ENCODE data around the gene PITPNC1.
"Not testable (repeated sequence)": the region's sequence is repeated elsewhere in the genome, so short reads cannot be mapped to it uniquely, and the experiment has no call there.

PITPNC1 gene

GRCh38 chr17:67576471-67577115, 199.5 kb downstream of the PITPNC1 start:
- no peak for DNase-seq (ENCODE audit: low read depth in 3 of 3)

DNA sequence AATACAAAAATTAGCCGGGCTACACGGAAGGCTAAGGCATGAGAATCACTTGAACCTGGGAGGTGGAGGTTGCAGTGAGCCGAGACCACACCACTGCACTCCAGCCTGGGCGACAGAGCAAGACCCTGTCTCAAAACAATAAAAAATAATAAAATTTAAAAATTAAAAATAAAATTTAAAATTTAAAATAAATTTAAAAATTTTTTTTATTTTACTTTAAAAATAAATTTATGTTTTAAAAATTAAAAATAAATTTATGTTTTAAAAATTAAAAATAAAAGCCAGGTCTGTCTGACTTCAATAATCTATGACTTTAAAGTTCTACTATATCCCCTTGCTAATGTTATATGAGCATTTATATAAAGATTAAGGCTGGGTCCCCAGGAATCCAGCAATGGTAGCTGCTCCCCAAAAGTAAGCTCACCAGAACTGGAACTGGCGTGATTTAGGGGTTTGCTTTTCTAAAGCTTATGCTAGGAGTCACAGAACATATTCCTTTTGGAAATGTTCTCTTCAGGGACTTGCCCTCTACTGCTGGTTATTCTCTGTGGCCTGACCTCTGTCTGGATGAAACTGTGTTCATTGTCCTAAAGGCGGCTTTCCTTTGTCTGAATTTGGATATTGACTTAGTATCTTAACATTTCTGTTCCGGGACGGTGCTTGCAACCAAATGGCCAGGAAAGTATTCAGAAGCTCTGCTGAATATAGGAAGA, 200.5 kb downstream of the PITPNC1 start:
- no peak for DNase-seq (ENCODE audit: low read depth in 3 of 3)

GRCh38 chr17:67578142-67578457, 201.0 kb downstream of the PITPNC1 start:
- DNase-seq (ENCODE audit: low read depth in 3 of 3): no peak

- not testable (repeated sequence) for DNase-seq (ENCODE audit: low read depth in 3 of 3)
These were observed 201.8 kb downstream of the PITPNC1 start for GRCh38 chr17:67578679-67579405.

GRCh38 chr17:67582673-67583081, 205.6 kb downstream of the PITPNC1 start:
- no peak for DNase-seq (ENCODE audit: low read depth in 3 of 3)

DNA sequence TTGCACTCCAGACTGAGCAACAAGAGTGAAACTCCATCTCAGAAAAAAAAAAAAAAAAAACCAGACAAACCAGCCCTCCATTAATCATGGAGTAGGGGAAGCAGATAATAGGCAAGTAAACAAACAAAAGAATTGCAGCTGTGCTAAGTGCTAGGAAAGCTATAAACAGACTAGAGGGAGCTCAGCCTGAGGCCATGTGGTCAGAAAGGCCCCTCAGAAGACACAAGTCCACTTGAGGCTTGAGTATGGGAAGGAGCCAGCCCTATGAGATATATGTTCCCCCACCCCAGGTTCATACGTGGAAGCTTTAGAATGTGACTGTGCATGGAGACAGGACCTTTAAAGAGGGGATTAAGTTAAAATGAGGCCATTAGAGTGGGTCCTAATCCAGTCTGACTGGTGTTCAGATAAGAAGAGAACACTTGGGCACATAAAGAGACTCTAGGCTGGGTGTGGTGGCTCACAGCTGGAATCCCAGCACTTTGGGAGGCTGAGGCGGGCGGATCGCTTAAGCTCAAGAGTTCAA, 208.1 kb downstream of the PITPNC1 start:
- DNase-seq (ENCODE audit: low read depth in 3 of 3): no peak

- no peak for DNase-seq (ENCODE audit: low read depth in 3 of 3)
These were observed 211.2 kb downstream of the PITPNC1 start for GRCh38 chr17:67588326-67588725.

DNA sequence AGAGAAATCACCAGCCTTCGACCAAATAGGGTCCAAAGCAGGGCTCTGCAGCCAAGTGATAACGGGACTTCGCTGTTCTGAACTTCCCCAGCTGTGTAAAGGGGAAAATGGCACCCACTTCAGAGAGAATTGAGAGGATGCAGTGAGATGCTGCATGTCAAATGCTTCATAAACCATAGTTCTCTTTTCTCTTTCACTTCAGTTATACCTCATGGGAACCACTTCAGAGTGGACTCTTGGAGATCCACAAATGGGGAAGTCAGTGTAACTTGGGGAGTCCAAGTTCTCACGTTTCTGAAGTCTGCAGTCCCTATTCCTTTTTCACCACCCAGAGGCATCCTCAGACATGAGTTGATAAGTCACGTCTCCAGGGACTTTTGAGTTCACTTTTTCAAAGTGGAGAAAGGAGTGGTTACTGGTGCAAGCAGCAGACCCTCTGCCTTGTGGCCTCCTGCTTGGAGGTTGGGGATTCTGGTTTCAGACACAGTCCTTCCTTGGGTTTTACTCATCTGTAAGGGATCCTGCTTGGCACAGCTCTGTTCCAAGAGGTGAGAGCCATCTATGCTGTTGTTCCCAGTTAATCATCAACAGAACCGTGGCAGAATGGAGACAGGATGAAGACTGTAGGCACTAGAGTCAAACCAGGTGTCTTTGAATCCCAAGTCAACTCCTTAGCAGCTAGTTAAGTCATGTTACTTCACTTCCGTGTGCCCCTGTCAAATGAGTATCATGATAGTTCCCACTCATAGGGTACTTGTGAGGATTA, 217.2 kb downstream of the PITPNC1 start:
- DNase-seq (ENCODE audit: low read depth in 3 of 3): no peak

DNA sequence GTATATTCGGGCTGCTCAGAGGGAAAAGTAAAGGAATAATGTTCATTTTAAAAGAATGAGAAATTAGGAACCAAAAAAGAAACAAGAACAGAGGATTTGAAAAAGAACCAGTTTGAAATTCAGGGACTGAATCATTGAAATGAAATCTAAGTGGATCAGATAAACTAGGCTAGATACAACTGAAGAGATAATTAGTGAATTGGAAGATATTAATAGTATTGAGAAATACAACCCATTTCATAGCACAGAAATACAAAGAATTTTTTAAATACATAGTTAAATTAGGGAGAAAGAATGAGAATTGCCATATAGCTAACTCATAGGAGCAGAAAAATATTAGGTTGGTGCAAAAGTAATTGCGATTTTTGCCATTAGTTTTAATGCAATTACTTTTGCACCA, 223.3 kb downstream of the PITPNC1 start:
- DNase-seq (ENCODE audit: low read depth in 3 of 3): no peak

- no peak for DNase-seq (ENCODE audit: low read depth in 3 of 3)
These were observed 224.8 kb downstream of the PITPNC1 start for GRCh38 chr17:67601897-67602296.

DNA sequence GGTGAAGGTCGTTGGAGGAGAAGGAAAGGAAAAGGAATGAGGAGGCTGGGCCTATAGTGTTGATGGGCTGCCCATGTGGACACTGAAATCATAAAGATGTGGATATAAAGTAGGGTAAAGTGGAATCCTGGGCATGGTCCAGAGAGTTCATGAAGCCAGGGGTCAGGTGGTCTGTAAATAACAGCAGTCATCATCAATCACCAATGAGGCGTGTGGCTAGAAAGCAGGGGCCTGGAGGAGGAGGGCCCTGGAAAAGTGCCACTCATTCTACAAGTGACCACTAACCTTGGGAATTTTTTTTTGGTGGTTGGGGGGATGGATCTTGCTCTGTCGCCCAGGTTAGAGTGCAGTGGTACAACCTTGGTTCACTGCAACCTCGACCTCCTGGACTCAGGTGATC, 225.4 kb downstream of the PITPNC1 start:
- DNase-seq (ENCODE audit: low read depth in 3 of 3): no peak

GRCh38 chr17:67602974-67603373, 225.9 kb downstream of the PITPNC1 start:
- DNase-seq (ENCODE audit: low read depth in 3 of 3): peak; percentile 3 to 14 (median 13)

GRCh38 chr17:67605256-67605912, 228.3 kb downstream of the PITPNC1 start:
- no peak for DNase-seq (ENCODE audit: low read depth in 3 of 3)

DNA sequence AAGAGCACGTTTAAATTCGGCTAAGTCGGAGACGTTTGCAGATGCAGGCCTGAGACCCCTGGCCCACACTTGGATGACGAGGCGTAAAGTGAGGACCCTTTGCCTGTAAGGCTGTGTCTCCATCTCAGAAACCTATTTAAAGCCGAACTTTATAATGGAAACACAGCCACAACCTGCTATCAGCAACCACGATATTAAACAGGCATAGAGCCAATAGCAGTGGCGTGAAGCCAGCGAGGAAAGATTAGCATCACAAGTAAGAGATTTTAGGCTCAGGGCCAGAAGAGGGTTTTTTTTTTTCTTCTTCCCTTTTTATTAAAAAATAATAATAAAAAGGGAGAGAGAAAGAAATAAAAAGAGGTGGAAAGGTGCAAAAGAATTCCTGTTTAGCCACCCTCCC, 229.4 kb downstream of the PITPNC1 start:
- no peak for DNase-seq (ENCODE audit: low read depth in 3 of 3)

DNA sequence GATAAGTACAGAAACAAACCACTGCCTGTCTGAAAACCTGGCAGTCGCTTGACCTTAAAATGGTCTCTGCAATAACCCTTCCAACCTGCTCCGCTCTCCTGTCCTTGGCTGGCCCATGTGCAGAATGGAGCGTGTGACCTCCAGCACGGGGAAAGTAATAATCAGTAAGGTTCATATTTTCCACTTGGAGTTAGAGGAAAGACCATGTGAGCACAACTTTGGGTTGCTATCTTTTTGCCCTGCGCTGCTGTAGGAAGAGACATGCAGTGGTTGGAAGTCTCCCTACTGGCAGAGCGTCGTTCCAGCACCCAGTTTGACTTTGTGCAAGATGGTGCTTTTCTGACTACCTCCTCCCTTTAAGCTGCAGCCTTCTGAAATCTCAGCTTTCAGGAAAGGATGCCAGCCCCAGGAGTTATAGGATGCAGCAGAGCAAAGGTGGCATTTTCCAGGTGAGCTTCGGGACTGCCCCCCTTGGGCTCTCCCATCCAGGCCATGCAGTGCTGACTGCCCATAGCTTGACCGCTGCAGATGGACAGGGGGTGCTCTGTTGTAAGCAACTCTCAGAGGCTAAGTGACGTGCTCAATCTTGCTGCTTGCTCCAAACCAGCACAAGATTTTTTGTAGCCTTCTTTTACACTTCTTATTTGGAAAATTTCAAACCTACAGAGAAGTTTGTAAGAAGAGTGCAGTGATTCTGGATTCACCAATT, 230.0 kb downstream of the PITPNC1 start:
- DNase-seq (ENCODE audit: low read depth in 3 of 3): no peak

- DNase-seq (ENCODE audit: low read depth in 3 of 3): no peak
These were observed 233.0 kb downstream of the PITPNC1 start for GRCh38 chr17:67610061-67610460.

- no peak for DNase-seq (ENCODE audit: low read depth in 3 of 3)
These were observed 236.9 kb downstream of the PITPNC1 start for GRCh38 chr17:67613961-67614360.

GRCh38 chr17:67615011-67615561, 238.0 kb downstream of the PITPNC1 start:
- no peak for DNase-seq (ENCODE audit: low read depth in 3 of 3)

GRCh38 chr17:67615736-67616135, 238.7 kb downstream of the PITPNC1 start:
- DNase-seq (ENCODE audit: low read depth in 3 of 3): no peak

DNA sequence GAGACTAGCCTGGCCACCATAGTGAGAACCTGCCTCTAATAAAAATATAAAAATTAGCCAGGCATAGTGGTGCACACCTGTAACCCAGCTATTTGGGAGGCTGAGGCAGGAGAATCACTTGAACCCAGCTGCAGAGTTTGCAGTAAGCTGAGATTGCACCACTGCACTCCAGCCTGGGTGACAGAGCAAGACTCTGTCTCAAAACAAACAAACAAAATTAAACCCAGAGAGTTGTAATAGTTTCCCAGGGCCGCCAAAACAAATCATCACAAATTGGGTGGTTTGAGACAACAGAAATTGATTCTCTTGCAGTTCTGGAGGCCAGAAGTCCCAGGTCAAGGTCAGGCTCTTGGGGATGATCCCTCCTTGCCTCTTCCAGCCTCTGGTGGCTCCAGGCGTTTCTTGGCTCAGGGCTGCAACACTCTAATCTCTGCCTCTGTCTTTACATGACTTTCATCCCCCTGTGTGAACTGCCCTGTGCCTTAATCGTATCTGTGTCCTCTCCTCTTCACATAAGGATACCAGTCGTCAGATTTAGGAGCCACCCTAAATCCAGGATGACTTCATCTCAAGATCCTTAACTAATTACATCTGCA, 240.3 kb downstream of the PITPNC1 start:
- no peak for DNase-seq (ENCODE audit: low read depth in 3 of 3)

Measured in stimulated activated CD4-positive, alpha-beta T cell treated with anti-CD3 and anti-CD28 coated beads, TNF-alpha, amount 100 ng/mL, for 24 hours (primary cell).